Left ventricle myocardium inferior (tissue), 1 donor: ENCODE measurements around the gene NUCKS1. TPM values are rescaled to one million over a fixed set of nuclear protein-coding genes. Genes with fewer than 3 reads are reported as not detected.

Experiments
- DNase-seq: peaks from one replicate; pipeline ENCODE4 v3.0.0-alpha.2; 2020
- H3K27ac ChIP-seq: fragments of 200-600 bp; replicated peaks from 2 replicates; pipeline ENCODE4 v1.8.0; 2021
- H3K27me3 ChIP-seq: fragments of 200-600 bp; 2 replicates; pipeline ENCODE4 v1.8.0; 2021; ENCODE audit warnings: low read depth
- H3K36me3 ChIP-seq: fragments of 200-600 bp; 2 replicates; pipeline ENCODE4 v1.8.0; 2021
- H3K4me1 ChIP-seq: fragments of 200-600 bp; 2 replicates; pipeline ENCODE4 v1.8.0; 2021
- H3K4me3 ChIP-seq: fragments of 200-600 bp; 2 replicates; pipeline ENCODE4 v1.8.0; 2021; ENCODE audit warnings: mild to moderate bottlenecking, moderate library complexity
- H3K9me3 ChIP-seq: fragments of 200-600 bp; replicated peaks from 2 replicates; pipeline ENCODE4 v1.8.0; 2021
- CTCF ChIP-seq: fragments of 200-600 bp; IDR thresholded peaks from 2 replicates; pipeline ENCODE4 v1.8.0; 2021; ENCODE audit warnings: antibody characterized with exemption, mild to moderate bottlenecking, borderline replicate concordance
- intact Hi-C: fragments of 100-400 bp; cut with micrococcal nuclease; formaldehyde crosslinking; loops from one replicate; pipeline ENCODE4 v1.11.0; 2022
- total RNA-seq: library from RNA; stranded (reverse); fragmentation: NEBNext Ultra II Directional; extraction: Animal tissue kit (Norgen Biotek cat#: 25700); gene quantifications from one replicate; pipeline ENCODE4 v1.2.1, GENCODE V29; 2021
- donor health status: DM: no; HTN: yes; CAD: no; lungs with severe emphysema.

NUCKS1 gene
- total RNA-seq, 1 donor from 2014 or later = 217 TPM

DNA sequence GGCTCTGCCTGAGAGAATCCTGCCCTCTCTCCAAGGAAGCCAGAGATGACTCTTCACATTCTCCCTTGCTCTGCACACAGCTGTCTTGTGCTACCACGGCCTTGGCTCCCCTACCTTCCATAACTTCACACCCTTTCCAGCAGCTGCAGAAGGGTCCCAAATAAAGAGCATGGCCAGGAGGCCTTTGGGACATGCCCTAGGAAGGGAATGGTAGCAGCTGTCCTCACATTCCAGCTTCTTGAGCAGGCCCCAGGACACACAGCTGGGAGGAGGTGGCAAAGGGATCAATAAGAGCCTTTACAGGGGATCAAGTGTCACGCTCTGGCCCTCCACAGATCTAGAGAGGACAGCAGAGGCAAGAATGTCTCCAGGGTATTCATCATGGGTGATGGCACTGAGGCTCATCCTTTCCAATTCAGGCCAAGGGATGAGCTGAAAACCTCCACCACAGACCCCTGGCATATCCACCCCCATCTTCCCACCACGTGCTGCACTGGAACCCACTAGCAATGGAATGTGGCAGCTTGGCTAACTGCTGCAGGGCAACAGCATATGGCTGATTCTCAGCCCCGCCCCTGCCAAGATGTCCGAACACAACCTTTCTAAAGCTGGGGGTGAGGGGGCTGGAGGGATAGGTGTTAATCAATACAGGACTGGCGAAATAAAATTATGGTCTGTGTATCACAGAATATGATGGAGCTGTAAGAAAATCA is 43.1 kb upstream of the NUCKS1 start:
- no peak for DNase-seq
- intact Hi-C loops = loop anchor here (5.0 kb wide), 1 partner anchor 184 kb away; no protein-coding TSS in a partner anchor
- H3K9me3 ChIP-seq = no peaks in the 10 kb centered on the region
- H3K4me3 ChIP-seq = no peak overlapping the region
- H3K27me3 ChIP-seq = no peaks in the 10 kb centered on the region
- no peak for TF ChIP-seq CTCF
- H3K4me1 ChIP-seq = peaks cover 28% of the 10 kb centered on the region
- peaks cover 85% of the 10 kb centered on the region for H3K36me3 ChIP-seq
- peak overlapping the region; percentile 19 for H3K27ac ChIP-seq

GRCh38 chr1:205792481-205792881 is 42.5 kb upstream of the NUCKS1 start:
- no peaks in the 10 kb centered on the region for H3K9me3 ChIP-seq
- no peak for DNase-seq
- no peaks in the 10 kb centered on the region for H3K27me3 ChIP-seq
- H3K4me1 ChIP-seq = peaks cover 28% of the 10 kb centered on the region
- H3K36me3 ChIP-seq = peaks cover 78% of the 10 kb centered on the region
- peak overlapping the region; percentile 19 for H3K27ac ChIP-seq
- intact Hi-C loops = loop anchor here (5.0 kb wide), 1 partner anchor 185 kb away; no protein-coding TSS in a partner anchor
- TF ChIP-seq CTCF = no peak
- H3K4me3 ChIP-seq = no peak overlapping the region

- Histone ChIP-seq H3K4me3 (no peak overlapping the region), H3K27me3 (no peaks in the 10 kb centered on the region), H3K4me1 (peaks cover 32% of the 10 kb centered on the region), H3K9me3 (no peaks in the 10 kb centered on the region), H3K36me3 (peaks cover 70% of the 10 kb centered on the region), H3K27ac (peak overlapping the region; percentile 82)
- peak; percentile 77 for TF ChIP-seq CTCF
- DNase-seq = peak; percentile 55
- intact Hi-C loops = loop anchor here (5.0 kb wide), 1 partner anchor 186 kb away; no protein-coding TSS in a partner anchor
These were observed 41.7 kb upstream of the NUCKS1 start for GRCh38 chr1:205791568-205792180.

DNA sequence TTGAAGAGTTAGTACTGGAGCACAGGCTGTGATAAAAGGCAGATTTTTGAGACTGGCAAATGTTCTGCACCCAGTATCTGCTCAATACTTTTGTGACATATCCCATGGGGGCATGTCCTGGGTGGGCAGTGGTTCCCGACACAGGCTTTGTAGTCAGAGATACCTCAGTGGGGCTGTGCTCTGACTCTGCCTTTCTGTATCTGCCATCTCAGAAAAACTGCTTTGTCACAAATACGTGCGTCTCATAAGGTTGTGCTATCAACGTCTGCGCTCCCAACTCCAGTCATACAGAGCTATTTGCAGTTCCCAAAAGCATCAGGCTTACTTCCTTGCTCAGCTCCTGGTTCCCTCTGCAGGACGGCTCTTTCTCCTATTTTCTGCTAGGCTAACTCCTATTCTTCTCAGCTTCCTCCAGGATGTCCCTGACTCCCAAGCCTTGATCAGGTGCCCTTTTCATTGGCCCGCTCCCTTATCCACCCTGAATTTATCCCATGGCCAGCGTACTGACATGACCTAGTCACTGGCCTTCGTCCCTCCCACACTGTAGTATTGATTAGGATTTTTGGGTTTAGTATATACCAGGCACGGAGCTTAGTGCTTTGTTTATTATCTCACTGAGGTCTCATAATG is 37.4 kb upstream of the NUCKS1 start:
- peaks cover 42% of the 10 kb centered on the region for H3K4me1 ChIP-seq
- intact Hi-C loops = no loop called here
- H3K36me3 ChIP-seq = peaks cover 27% of the 10 kb centered on the region
- peak overlapping the region; percentile 82 for H3K27ac ChIP-seq
- H3K4me3 ChIP-seq = no peak overlapping the region
- no peaks in the 10 kb centered on the region for H3K9me3 ChIP-seq
- H3K27me3 ChIP-seq = no peaks in the 10 kb centered on the region
- DNase-seq = no peak
- TF ChIP-seq CTCF = no peak

- no peak for DNase-seq
- H3K4me1 ChIP-seq = peaks cover 42% of the 10 kb centered on the region
- intact Hi-C loops = no loop called here
- peaks cover 19% of the 10 kb centered on the region for H3K36me3 ChIP-seq
- H3K27ac ChIP-seq = peak overlapping the region; percentile 82
- no peaks in the 10 kb centered on the region for H3K27me3 ChIP-seq
- no peak for TF ChIP-seq CTCF
- H3K4me3 ChIP-seq = no peak overlapping the region
- no peaks in the 10 kb centered on the region for H3K9me3 ChIP-seq
These were observed 36.6 kb upstream of the NUCKS1 start for GRCh38 chr1:205786601-205787000.
